HG02571 (cell line): Measurements from ENCODE around the gene PSD.

ENCODE experiments used
- ATAC-seq: cut with Tn5 transposase; IDR thresholded peaks from one replicate; pipeline ENCODE4 v1.9.1; 2021; ENCODE audit warnings: mild to moderate bottlenecking, moderate library complexity; ENCODE audit not compliant: unreplicated experiment

PSD gene

DNA sequence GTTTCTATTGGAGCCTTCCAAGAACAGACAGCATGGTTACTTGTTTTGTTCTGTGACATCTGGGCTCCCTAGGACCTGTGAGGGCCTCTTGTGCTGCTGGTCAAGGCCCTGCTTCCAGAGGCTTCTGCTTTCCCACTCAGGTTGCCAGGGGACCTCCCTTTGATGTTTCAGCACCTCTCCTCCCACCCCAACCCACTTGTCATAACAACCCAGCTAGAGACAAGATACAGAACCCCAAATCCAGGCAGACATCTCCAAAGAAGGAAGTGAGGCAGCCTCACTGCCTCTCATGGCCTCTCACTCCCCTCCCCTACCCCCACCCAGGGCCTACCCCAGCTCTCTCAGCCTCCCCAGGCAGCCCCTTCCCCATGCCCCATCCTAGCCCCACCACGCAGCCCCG lies 11.8 kb downstream of the PSD start:
- no peak for ATAC-seq

DNA sequence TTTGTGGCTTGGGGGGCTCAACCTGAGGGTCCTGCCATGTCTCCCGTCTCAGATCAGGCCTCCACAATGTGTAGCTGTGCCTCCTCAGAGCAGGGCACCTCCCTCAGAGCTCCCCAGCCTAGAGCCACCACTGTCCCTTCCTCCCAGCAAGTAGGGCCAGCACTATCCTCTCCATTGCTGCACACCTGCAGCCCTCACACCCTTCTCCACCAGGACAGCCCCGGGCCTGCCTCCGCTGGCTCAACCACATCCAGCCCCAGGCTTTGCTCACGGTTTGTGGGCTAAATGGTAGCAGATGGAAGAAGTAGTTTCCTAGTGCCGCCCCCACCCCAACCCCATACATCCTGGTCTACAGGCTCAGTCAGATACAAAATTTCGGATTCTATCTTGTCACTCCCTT lies 13.0 kb downstream of the PSD start:
- no peak for ATAC-seq

DNA sequence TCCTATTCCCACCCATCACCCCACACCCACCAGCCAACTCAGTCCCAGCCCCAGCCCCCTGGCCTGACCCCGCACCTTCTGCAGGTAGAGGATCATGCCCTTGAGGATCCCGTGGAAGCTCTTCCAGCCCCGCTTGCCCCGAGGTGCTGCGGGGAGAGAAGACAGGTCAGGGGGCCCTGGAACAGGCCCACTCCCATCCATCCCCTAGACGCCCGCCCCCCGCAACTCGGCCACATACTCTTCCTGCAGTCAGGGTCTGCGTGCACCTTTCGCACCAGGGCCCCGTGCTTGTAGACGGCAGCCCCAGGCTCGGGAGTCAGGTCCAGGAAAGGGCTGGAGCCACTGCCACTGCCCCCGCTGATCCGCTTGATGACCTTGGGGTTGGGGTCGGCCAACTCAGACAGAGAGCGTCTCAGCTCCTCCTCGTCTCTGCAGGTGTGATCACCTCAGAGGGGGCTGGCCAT lies 13.4 kb downstream of the PSD start:
- ATAC-seq: no peak

DNA sequence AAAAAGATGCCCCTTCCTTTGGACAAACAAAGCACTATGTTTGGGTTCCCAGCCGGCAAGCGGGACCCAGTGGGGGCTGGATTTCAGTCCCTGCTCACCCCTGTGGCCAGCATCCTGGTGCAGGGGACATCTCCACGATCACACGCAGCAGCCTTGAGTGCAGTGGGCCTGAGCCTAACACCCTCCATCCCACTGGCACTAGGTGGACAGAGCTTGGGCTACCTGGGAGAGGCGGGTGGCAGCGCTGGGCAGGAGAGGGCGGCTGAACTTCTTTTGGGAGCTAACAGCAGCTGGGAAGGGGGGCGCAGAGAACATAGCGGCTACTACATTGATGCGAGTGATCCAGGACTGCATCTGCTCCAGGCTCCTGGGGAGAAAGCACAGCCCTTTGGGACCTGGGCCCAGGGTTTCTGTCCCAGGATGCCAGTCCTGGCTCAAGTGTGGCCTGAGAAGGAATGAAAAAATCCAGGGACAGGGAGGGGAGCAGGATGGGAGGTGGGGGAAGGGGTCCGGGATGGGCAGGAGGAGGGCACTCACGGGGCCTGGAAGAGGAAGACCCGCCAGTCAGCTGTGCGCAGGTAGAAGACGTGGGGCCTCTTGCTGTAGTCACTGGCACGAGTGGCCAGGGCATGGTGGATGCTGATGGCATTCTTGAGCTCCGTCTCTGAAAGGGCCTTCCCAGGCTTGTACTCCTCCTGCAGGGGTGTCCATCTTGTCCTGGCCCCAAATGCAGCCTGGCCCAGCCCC lies 14.1 kb downstream of the PSD start:
- ATAC-seq: no peak

DNA sequence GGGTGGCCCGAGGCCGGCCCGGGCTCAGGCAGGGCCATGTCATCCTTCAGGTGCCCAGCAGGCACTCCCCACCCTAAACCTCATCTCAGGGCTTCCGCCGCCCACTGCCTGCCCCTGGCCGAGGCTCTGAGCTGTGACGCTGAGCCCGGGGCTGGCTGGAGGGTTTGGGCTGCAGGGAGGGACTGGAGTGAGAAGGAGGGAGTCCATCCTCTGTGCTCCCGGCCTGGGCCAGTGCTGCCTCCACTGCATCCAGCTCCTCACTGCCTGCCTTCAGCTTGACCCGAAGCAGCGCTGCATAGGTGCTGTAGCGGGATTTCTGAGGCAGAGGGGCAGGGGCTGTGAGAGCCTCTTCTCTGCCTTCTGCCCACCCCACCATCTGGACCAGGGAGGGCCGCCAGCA lies 15.5 kb downstream of the PSD start:
- ATAC-seq: no peak

DNA sequence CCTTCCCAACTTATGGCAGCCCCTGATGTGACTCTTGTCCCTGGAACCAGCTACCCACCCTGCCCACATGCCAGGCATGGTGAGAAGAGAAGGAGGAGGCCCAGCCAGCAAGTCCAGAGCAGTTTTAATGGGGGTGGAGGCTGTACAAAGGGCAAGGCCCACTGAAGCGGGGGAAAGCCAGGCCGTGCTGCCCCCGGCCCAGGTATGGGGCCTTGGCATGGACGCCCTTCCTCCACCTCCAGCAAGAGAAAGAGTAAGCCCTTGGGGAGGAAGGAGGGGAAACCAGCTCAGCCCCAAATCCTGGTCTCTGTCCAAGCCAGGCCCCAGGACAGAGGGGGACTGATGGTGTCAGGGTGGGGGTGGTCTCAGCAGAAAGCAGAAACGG lies 16.1 kb downstream of the PSD start:
- no peak for ATAC-seq

DNA sequence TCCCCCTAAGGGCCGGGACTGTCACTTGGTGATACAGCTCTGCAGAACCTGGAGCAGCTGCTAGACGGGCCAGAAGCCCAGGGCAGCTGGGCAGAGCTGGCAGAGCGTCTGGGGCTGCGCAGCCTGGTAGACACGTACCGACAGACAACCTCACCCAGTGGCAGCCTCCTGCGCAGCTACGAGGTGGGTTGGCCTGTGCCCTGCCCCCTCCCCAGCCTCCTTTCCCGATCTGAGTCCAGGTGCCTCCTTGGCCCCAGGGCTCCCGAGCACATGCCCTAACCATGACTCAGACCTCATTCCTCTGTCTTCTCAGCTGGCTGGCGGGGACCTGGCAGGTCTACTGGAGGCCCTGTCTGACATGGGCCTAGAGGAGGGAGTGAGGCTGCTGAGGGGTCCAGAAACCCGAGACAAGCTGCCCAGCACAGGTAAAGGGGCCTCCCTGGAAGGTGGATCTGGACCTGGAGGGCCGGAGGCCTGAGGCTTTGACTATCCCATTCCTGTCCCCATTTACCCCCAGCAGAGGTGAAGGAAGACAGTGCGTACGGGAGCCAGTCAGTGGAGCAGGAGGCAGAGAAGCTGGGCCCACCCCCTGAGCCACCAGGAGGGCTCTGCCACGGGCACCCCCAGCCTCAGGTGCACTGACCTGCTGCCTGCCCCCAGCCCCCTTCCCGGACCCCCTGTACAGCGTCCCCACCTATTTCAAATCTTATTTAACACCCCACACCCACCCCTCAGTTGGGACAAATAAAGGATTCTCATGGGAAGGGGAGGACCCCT lies 16.7 kb downstream of the PSD start:
- ATAC-seq: no peak

DNA sequence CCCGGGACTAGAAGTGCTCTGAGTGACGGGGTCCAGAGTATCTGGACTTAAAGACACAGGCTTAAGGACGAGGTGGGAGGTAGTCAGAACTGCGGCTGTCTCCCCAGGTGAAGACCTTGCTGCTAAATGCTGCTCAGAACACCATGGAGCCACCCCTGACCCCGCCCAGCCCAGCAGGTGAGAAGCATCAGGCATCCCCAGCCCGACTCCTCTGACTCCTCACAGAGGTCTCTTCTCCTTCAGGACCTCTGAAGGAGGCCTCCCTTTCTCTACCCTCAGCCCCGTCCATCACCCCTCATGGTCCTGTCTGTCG lies 17.3 kb downstream of the PSD start:
- no peak for ATAC-seq

DNA sequence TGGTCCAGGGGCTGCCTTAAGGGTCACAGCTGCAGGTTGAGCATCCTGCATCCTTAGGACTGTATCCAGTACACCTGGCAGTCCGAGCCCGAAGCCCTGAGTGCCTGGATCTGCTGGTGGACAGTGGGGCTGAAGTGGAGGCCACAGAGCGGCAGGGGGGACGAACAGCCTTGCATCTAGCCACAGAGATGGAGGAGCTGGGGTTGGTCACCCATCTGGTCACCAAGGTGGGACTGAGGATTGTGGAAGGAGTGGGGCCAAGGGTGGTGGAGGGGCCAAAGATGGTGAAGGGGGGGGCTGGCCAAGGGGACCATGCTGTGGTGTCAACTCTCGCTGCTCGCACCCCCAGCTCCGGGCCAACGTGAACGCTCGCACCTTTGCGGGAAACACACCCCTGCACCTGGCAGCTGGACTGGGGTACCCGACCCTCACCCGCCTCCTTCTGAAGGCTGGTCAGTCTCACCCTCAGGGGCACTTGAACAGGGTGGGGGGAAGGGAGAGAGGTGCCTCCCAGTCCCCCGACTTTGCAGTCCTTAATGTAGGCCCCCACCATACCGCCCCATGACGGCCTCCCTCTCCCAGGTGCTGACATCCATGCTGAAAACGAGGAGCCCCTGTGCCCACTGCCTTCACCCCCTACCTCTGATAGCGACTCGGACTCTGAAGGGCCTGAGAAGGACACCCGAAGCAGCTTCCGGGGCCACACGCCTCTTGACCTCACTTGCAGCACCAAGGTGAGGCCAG lies 17.8 kb downstream of the PSD start:
- no peak for ATAC-seq

DNA sequence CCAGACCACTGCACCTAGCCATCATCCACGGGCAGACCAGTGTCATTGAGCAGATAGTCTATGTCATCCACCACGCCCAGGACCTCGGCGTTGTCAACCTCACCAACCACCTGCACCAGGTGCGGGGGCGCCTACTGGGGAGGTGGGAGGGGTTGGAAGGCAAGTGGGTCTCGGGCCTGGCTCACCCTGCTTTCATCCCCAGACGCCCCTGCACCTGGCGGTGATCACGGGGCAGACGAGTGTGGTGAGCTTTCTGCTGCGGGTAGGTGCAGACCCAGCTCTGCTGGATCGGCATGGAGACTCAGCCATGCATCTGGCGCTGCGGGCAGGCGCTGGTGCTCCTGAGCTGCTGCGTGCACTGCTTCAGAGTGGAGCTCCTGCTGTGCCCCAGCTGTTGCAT lies 18.5 kb downstream of the PSD start:
- ATAC-seq: no peak

DNA sequence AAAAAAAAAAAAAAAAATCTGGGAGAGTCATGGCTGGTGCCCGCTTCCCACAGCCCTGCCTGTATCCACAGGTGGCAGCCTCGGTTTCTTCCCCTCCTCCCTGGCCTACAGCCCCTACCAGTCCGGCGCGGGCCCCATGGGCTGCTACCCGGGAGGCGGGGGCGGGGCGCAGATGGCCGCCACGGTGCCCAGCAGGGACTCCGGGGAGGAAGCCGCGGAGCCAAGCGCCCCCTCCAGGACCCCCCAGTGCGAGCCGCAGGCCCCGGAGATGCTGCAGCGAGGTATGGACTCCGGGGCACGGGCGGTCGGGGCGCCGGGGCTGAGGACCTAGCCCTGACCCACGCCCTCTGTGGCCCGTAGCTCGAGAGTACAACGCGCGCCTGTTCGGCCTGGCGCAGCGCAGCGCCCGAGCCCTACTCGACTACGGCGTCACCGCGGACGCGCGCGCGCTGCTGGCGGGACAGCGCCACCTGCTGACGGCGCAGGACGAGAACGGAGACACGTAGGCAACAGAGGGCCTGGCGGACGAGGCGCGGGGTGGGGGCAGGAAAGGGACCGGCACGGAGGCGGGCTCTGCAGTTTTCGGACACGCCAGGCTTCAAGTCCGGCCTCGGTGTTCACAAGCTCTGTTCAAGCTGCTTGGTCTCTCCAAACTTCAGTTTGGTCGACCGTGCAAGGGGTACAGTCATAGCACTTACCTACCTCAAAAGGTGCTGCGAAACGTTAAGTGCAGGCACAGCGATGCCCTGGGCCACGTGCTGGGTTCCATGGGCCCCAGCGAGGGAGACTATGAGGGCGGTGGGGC lies 19.2 kb downstream of the PSD start:
- ATAC-seq: no peak

DNA sequence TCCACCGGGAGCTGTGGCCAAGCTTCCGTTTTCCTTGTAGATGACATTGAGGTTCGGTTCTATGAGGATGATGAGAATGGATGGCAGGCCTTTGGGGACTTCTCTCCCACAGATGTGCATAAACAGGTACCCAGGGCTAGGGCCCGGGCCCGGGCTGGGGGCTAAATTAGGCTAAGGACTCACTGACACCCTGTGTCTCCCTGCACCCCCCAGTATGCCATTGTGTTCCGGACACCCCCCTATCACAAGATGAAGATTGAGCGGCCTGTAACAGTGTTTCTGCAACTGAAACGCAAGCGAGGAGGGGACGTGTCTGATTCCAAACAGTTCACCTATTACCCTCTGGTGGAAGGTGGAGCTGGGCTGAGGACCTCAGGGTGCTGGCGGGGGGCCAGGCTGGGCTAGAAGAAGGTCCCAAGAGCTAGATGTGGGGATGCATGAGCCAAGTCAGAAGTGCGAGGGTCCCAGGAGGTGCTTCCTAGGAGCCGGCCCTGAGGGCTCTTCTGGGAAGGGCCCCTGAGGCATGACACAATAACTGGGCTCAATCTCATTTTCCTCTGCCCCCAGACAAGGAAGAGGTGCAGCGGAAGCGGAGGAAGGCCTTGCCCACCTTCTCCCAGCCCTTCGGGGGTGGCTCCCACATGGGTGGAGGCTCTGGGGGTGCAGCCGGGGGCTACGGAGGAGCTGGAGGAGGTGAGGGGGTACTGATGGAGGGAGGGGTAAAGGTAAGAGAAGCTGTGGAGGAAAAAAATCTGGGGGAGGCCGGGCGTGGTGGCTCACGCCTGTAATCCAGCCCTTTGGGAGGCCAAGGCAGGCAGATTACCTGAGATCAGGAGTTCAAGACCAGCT lies 20.2 kb downstream of the PSD start:
- ATAC-seq: no peak

DNA sequence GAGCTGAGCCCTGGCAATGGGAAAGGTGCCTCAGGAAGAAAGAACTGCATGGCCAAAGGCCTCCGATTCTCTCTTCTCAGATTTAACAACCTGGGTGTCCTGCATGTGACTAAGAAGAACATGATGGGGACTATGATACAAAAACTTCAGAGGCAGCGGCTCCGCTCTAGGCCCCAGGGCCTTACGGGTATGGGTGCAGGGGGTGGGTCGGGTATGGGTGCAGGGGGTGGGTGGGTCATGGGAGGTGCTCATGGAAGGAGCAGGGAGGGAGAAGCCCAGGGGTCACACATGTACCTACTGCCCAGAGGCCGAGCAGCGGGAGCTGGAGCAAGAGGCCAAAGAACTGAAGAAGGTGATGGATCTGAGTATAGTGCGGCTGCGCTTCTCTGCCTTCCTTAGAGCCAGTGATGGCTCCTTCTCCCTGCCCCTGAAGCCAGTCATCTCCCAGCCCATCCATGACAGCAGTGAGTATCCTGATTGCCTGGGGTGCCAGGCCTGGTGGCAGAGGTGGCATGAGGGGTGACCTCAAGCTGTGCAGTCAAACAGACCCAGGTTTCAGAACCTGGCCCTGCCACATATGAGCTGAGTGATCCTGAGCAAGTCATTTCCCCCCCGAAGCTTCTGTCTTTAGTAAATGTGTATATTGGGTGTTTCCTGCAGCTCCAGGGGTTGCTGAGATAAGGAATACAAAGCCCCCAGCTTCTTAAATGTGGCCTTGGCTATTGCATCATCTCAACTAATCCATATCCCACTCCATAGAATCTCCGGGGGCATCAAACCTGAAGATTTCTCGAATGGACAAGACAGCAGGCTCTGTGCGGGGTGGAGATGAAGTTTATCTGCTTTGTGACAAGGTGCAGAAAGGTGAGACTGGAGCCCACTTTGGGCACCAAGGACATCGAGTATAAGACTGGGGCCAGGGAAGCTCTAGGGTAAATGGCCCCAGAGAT lies 21.1 kb downstream of the PSD start:
- no peak for ATAC-seq

DNA sequence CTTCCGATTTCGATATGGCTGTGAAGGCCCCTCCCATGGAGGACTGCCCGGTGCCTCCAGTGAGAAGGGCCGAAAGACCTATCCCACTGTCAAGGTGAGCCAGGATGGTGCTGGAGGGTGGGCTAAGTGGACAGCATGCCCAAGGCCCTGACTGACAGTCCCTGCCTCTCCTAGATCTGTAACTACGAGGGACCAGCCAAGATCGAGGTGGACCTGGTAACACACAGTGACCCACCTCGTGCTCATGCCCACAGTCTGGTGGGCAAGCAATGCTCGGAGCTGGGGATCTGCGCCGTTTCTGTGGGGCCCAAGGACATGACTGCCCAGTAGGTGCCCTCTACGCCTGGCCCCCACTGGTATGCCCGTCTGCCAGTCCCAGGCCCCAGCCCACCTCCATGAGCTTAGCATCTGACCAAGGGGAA lies 21.8 kb downstream of the PSD start:
- ATAC-seq: no peak

DNA sequence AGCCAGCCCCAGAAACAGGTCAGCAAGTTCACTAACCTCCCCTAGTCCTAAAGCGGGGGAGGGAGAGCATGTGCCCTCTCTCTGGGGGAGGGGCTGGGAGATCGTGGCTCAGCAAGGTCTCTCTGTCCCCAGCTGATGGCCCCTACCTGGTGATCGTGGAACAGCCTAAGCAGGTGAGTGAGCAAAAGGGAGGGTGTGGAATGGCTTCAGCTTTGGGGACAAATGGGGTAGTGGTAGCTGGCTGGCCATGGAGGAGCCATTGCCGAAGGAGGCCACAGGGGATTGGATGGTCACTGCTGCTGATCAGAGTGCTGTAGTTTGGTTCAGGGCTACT lies 22.3 kb downstream of the PSD start:
- no peak for ATAC-seq

DNA sequence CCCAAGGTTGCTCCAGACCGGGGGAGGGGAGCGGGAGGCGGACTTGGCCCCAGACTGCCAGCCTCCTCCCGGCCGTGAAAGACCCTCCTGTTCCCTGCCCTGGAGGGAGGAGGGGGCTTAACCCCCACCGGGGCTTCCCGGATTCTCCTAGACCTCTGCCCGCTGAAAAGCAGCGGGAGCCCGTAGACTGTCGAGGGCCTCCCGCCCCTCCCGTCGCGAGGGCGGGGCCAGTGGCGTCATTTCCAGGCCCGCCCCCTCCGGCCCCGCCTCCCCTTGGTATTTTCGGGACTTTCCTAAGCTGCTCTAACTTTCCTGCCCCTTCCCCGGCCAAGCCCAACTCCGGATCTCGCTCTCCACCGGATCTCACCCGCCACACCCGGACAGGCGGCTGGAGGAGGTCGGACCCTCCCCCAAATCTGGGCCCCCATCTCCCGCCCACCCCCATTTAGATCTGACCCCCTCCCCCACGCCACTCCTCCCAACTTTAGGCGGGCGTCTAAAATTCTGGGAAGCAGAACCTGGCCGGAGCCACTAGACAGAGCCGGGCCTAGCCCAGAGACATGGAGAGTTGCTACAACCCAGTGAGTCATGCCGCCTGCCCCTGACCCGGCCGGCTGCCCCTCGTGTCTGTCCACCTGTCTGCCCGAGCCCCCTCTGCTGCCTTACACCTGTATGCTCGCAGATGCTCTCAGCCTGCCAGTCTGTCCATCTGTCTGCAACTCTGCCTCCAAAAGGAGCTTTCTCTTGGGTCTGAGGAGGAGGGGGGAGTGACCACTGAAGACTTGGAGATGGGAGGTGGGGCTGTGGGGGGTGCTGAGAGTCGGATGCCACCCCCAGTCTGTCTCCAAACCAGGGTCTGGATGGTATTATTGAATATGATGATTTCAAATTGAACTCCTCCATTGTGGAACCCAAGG lies 22.9 kb downstream of the PSD start, which contains the start of gene NFKB2:
NFKB2 (plus strand) TSS at position 306 of the 917 bp plus-strand sequence; CDS start at position 561, 255 bp downstream.
- peak; percentile 22 for ATAC-seq

DNA sequence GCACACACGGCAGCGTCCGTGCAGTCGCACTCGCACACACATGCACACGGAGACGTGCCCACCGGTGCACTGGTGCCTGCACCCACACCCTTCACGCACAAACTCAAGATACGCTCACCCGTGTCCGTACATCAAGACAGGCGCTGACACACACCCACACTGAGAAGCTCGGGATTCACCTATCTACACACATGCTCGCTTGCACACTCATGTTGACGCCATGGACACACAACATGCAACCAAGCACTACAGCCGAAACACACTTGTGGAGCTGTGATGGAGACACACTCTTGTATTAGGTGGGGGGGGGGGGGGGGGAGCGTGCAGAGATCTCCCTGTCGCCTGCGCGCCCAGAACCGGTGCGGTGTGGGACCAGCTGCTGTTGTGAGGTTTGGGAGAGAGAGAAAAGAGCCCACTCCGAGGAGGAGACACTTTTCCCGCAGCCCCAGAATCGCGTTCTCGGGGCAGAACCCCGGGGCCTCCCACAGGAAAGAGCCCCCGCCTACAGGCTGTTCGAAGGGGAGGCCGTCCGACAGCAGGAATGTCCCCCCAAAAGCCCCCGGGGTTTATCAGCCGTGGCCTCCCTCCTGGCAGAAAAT lies 23.7 kb downstream of the PSD start:
- ATAC-seq: peak; percentile 2
